IMR-90 (cell line): Measurements from ENCODE around the gene ASAH2. TPM values are rescaled to one million over a fixed set of nuclear protein-coding genes. Genes with fewer than 3 reads are reported as not detected.

Experiments used
- ATAC-seq: fragments of 200-7000 bp; cut with Tn5 transposase; 2 replicates; pipeline ENCODE4 v1.9.1; 2020; ENCODE audit warnings: low read depth, mild to moderate bottlenecking, moderate library complexity
- BruUV-seq: library from RNA; stranded (reverse); fragments of 400-500 nt; replicated peaks from 2 replicates; lab custom pipeline; 2021; lab: Mats Ljungman, UMichigan
- CTCF ChIA-PET: fragments of 300-600 bp; formaldehyde crosslinking; extraction: SDS; loops from one replicate; lab custom pipeline; 2021; ENCODE audit warnings: antibody characterized with exemption; lab: Yijun Ruan, JAX
- POLR2A ChIA-PET: fragments of 300-600 bp; sonication (Branson Sonifier 250); formaldehyde crosslinking; loops from one replicate; lab custom pipeline; 2022; ENCODE audit warnings: antibody characterized with exemption; ENCODE audit not compliant: unreplicated experiment; lab: Charles Lee
- DNase-seq: peaks from one replicate; pipeline ENCODE4 v3.0.0; 2013
- H2AFZ ChIP-seq: replicated peaks from 2 replicates; pipeline ENCODE3; 2013; ENCODE audit warnings: low read length, mild to moderate bottlenecking; ENCODE audit not compliant: poor library complexity
- H2AK5ac ChIP-seq: 2 replicates; pipeline ENCODE4 v1.6.1; 2013; ENCODE audit warnings: low read depth, low read length, inconsistent platforms
- H2AK9ac ChIP-seq: replicated peaks from 2 replicates; pipeline ENCODE3; 2013; ENCODE audit warnings: mild to moderate bottlenecking, low read depth, low read length, moderate library complexity; ENCODE audit not compliant: poor library complexity
- H2BK120ac ChIP-seq: 2 replicates; pipeline ENCODE4 v1.6.1; 2013; ENCODE audit warnings: low read depth, low read length, inconsistent platforms
- H2BK15ac ChIP-seq: 3 replicates; pipeline ENCODE4 v1.6.1; 2013; ENCODE audit warnings: low read depth, low read length, inconsistent platforms
- H2BK20ac ChIP-seq: 2 replicates; pipeline ENCODE4 v1.6.1; 2013; ENCODE audit warnings: low read depth, mild to moderate bottlenecking, inconsistent platforms, low read length, moderate library complexity
- H2BK5ac ChIP-seq: 2 replicates; pipeline ENCODE4 v1.6.1; 2013; ENCODE audit warnings: mild to moderate bottlenecking, low read depth, low read length, inconsistent platforms; ENCODE audit not compliant: poor library complexity, severe bottlenecking
- H3K14ac ChIP-seq: replicated peaks from 2 replicates; pipeline ENCODE4 v1.6.1; 2013; ENCODE audit warnings: low read depth, low read length, inconsistent platforms
- H3K18ac ChIP-seq: 2 replicates; pipeline ENCODE4 v1.6.1; 2013; ENCODE audit warnings: low read depth, low read length, control low read depth
- H3K23ac ChIP-seq: 2 replicates; pipeline ENCODE4 v1.6.1; 2013; ENCODE audit warnings: low read depth, low read length, inconsistent platforms
- H3K27ac ChIP-seq: 2 replicates; pipeline ENCODE4 v1.5.1; 2013; ENCODE audit warnings: mild to moderate bottlenecking, control low read depth, low read length; ENCODE audit not compliant: insufficient read depth
- H3K27me3 ChIP-seq: 2 replicates; pipeline ENCODE4 v1.6.1; 2013; ENCODE audit warnings: low read length; ENCODE audit not compliant: control insufficient read depth, insufficient read depth
- H3K36me3 ChIP-seq: 2 replicates; pipeline ENCODE4 v1.6.1; 2013; ENCODE audit warnings: low read length, mixed read lengths; ENCODE audit not compliant: control insufficient read depth, insufficient read depth
- H3K4ac ChIP-seq: 2 replicates; pipeline ENCODE4 v1.6.1; 2013; ENCODE audit warnings: low read depth, low read length, inconsistent platforms
- H3K4me1 ChIP-seq: 2 replicates; pipeline ENCODE4 v1.6.1; 2013; ENCODE audit warnings: low read length, mixed read lengths; ENCODE audit not compliant: control insufficient read depth, insufficient read depth
- H3K4me2 ChIP-seq: 2 replicates; pipeline ENCODE4 v1.6.1; 2013; ENCODE audit warnings: low read depth, mild to moderate bottlenecking, control low read depth, low read length, moderate library complexity
- H3K4me3 ChIP-seq: 2 replicates; pipeline ENCODE4 v1.5.1; 2013; ENCODE audit warnings: low read depth, mild to moderate bottlenecking, control low read depth, low read length, moderate library complexity; ENCODE audit not compliant: insufficient read depth
- H3K56ac ChIP-seq: 2 replicates; pipeline ENCODE4 v1.6.1; 2013; ENCODE audit warnings: low read length, inconsistent platforms; ENCODE audit not compliant: insufficient read depth; ENCODE audit errors: extremely low read depth
- H3K79me1 ChIP-seq, 2 experiments: 2 replicates each; pipeline ENCODE4 v1.6.1; 2013; ENCODE audit warnings: low read length in 2 of 2, inconsistent platforms in 1 of 2, low read depth in 1 of 2
- H3K9ac ChIP-seq: 2 replicates; pipeline ENCODE4 v1.6.1; 2013; ENCODE audit warnings: low read depth, low read length, control low read depth
- H3K9me1 ChIP-seq: 2 replicates; pipeline ENCODE4 v1.6.1; 2013; ENCODE audit warnings: low read length, inconsistent platforms; ENCODE audit not compliant: insufficient read depth
- H3K9me3 ChIP-seq: 2 replicates; pipeline ENCODE4 v1.6.1; 2013; ENCODE audit warnings: low read length; ENCODE audit not compliant: control insufficient read depth, insufficient read depth
- H4K20me1 ChIP-seq: 2 replicates; pipeline ENCODE4 v1.6.1; 2013; ENCODE audit warnings: low read length, inconsistent platforms; ENCODE audit not compliant: insufficient read depth
- H4K5ac ChIP-seq: 2 replicates; pipeline ENCODE4 v1.6.1; 2013; ENCODE audit warnings: mild to moderate bottlenecking, low read depth, low read length, control low read depth
- H4K8ac ChIP-seq, 2 experiments: 2 replicates each; pipeline ENCODE4 v1.6.1; 2013; ENCODE audit warnings: low read depth in 2 of 2, low read length in 2 of 2, control low read depth in 1 of 2, inconsistent platforms in 1 of 2
- H4K91ac ChIP-seq: 2 replicates; pipeline ENCODE4 v1.6.1; 2013; ENCODE audit warnings: low read depth, low read length, inconsistent platforms; ENCODE audit not compliant: insufficient read depth
- POLR2A ChIP-seq: IDR thresholded peaks from 2 replicates; pipeline ENCODE4 v1.6.1; 2012; ENCODE audit warnings: mild to moderate bottlenecking, low read depth, low read length
- RCOR1 ChIP-seq: IDR thresholded peaks from 2 replicates; pipeline ENCODE4 v1.6.1; 2012; ENCODE audit warnings: mild to moderate bottlenecking, low read length, improper control_type of control experiment; ENCODE audit not compliant: insufficient replicate concordance
- WGBS, 2 experiments: methylation state at CpG; one replicate each; pipeline versions ENCODE4 v1.1.5 to v1.1.7; 2013; ENCODE audit warnings: missing lambda C conversion rate in 2 of 2; ENCODE audit not compliant: insufficient read length in 1 of 2; ENCODE audit errors: extremely low coverage in 2 of 2; 5-methylcytosine and 5-hydroxymethylcytosine counted together
- dilution Hi-C: fragments of 300-500 bp; cut with HindIII; formaldehyde crosslinking; loops from one replicate; pipeline ENCODE4 v1.14.3; 2018; ENCODE audit warnings: low sequenced_read_pairs; ENCODE audit not compliant: unreplicated experiment
- in situ Hi-C: fragments of 300-500 bp; cut with MboI; formaldehyde crosslinking; loops from 3 replicates; pipeline ENCODE4 v1.14.3; 2019; ENCODE audit warnings: low sequenced_read_pairs, inconsistent platforms, mixed read lengths
- intact Hi-C: fragments of 100-400 bp; cut with micrococcal nuclease; formaldehyde crosslinking; loops from 2 replicates; pipeline ENCODE4 v1.10.0; 2022
- polyA plus RNA-seq, 3 experiments: library from polyadenylated mRNA; depleted of rRNA; stranded (reverse); fragments of >200 nt; gene quantifications; 2 replicates each; pipeline ENCODE4 v1.2.3, GENCODE V29; 2012; ENCODE audit warnings: low replicate concordance in 1 of 3
- total RNA-seq: library from RNA; depleted of rRNA; stranded (reverse); fragments of >200 nt; gene quantifications from 2 replicates; pipeline ENCODE4 v1.2.3, GENCODE V29; 2012
- TF ChIP-seq, protein P1 (sequence below): fragments of 150-350 bp; IDR thresholded peaks from 2 replicates; pipeline ENCODE4 v1.6.1; 2016; ENCODE audit warnings: low read depth, mild to moderate bottlenecking, low read length, moderate library complexity, borderline replicate concordance

ASAH2 gene
- total and polyA plus RNA-seq, 2 of the 4 experiments (the other 2 are of a cell fraction): 0.18 to 0.31 TPM

GRCh38 chr10:50211670-50212069 is 39.6 kb downstream of the ASAH2 start:
- no peak overlapping the region for H4K5ac ChIP-seq
- no peaks in the 10 kb centered on the region for H4K20me1 ChIP-seq
- H3K79me1 ChIP-seq: no peaks in the 10 kb centered on the region
- no peaks in the 10 kb centered on the region for H3K9me3 ChIP-seq
- WGBS, 2 experiments: no CpG with 5 or more reads among the region's 3 CpGs
- H3K36me3 ChIP-seq: no peaks in the 10 kb centered on the region
- DNase-seq (no peak), ATAC-seq (no peak)
- dilution Hi-C loops (no loop called here), in situ Hi-C loops (loop anchor here (10.0 kb wide), 1 partner anchor 617 kb away; no protein-coding TSS in a partner anchor), intact Hi-C loops (no loop called here)
- H3K4me3 ChIP-seq: no peak overlapping the region
- H2AFZ ChIP-seq: no peak overlapping the region
- H4K8ac ChIP-seq: no peak overlapping the region
- H4K91ac ChIP-seq: no peak overlapping the region
- H2AK5ac ChIP-seq: no peak overlapping the region
- no peak overlapping the region for H3K4ac ChIP-seq
- POLR2A ChIA-PET: no interaction called here
- H3K56ac ChIP-seq: no peak overlapping the region
- H2BK120ac ChIP-seq: no peak overlapping the region
- no peak overlapping the region for H2AK9ac ChIP-seq
- no peak overlapping the region for H3K9ac ChIP-seq
- no peak overlapping the region for H2BK15ac ChIP-seq
- no TSS peak for BruUV-seq
- no peaks in the 10 kb centered on the region for H3K4me1 ChIP-seq
- H3K4me2 ChIP-seq: no peak overlapping the region
- H2BK5ac ChIP-seq: no peak overlapping the region
- H3K27ac ChIP-seq: no peak overlapping the region
- peaks cover 4% of the 10 kb centered on the region for H3K27me3 ChIP-seq
- H3K18ac ChIP-seq: no peak overlapping the region
- no peak overlapping the region for H3K23ac ChIP-seq
- H3K9me1 ChIP-seq: no peaks in the 10 kb centered on the region
- no peak overlapping the region for H2BK20ac ChIP-seq
- TF ChIP-seq RCOR1 (no peak), POLR2A (no peak)
- TF ChIP-seq, protein P1, sequence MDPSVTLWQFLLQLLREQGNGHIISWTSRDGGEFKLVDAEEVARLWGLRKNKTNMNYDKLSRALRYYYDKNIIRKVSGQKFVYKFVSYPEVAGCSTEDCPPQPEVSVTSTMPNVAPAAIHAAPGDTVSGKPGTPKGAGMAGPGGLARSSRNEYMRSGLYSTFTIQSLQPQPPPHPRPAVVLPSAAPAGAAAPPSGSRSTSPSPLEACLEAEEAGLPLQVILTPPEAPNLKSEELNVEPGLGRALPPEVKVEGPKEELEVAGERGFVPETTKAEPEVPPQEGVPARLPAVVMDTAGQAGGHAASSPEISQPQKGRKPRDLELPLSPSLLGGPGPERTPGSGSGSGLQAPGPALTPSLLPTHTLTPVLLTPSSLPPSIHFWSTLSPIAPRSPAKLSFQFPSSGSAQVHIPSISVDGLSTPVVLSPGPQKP: no peak
- CTCF ChIA-PET: no interaction called here
- H3K14ac ChIP-seq: no peak overlapping the region
